Islet precursor cell (in vitro differentiated cells): ENCODE results near the gene ADAMTS8.
A peak's percentile ranks its signal among the peaks of the same experiment; 100 is the strongest.

Experiments used
- DNase-seq: peaks from one replicate; pipeline ENCODE4 v3.0.0-alpha.2; 2018

Gene ADAMTS8

DNA sequence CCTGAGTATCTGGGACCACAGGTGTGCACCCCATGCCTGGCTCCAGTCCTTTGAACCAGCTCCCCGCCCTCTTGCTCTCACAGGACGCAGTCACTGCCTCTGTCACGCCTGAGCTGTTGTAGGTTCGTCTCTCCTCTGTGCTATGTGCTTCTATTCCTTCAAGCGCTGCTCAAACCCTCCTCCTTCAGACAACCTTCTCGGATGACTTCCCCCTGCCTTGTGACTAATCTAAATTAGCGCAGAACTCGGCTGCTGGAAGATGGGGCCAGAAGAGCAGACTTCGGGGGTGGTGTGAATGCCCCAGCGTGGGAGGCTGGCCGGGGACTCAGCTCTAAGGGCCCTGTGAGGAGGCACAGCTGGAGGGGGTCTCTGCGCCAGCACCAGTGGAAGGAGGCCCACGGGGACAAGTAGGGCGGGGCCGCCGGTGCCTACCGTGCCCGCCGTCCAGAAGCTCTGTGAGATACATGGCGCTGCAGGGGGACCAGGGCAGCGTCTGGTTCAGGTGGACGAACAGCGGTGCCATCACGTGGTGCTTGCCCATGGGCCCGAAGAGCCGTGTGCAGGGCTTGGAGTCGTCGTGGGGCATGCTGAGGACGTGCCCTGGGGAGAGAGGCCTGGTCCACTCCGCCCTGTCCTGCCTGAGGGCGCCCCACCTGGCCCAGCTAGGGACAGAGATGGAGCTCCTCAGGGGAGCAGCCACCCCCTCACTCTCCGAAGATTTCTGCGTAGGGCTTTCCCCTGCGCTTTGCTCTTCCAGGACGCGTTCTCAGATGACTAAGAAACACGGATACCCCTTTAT, 12.5 kb downstream of the ADAMTS8 start:
- DNase-seq, result no peak

DNA sequence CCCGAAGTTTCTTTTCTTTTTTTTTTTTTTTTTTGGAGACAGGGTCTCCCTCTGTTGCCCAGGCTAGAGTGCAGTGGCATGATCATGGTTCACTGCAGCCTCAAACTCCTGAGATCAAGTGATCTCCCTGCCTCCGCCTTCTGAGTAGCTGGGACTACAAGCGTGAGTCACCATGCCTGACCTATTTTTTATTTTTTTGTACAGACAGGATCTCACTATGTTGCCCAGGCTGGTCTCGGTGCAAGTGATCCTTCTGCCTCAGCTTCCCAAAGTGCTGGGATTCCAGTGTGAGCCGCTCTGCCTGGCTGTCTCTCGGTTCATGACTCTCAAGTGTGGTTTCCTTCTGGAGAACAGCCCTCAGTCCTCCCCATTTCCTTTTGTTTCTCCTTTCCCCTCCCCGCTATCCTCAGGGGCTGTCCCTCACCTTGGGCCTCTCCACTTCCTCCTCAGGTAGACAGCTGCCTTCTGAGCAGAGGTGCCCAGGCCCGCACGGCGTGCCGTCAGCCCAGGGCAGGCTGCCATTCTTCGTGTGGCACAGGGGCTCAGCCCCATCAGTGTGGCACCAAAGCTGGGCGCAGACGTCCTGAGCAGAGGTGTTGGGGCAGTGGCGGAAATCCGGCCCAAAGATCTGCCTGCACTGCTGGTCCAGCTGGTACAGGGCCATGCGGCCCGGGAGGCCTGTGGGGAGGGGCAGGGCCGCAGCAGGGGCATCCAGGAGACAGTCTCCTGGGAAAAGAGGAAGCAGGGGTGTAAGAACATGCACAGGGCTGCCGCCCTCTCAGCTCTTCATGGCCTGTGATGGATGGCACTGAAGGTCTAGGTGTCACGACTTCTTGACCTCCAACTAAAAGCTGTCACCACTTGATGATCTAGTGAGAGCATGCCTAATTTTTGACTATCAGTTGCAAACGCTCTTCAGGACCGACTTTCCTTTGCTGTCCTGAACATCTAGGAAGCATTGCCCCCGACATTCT, 14.0 kb downstream of the ADAMTS8 start:
- DNase-seq, result no peak

- no peak for DNase-seq
These were observed 14.9 kb downstream of the ADAMTS8 start for GRCh38 chr11:130413405-130414106.

GRCh38 chr11:130411223-130411622, 17.2 kb downstream of the ADAMTS8 start:
- no peak for DNase-seq

- DNase-seq, result no peak
These were observed 18.6 kb downstream of the ADAMTS8 start for GRCh38 chr11:130409594-130410388.

- DNase-seq, result no peak
These were observed 19.5 kb downstream of the ADAMTS8 start for GRCh38 chr11:130408901-130409300.

DNA sequence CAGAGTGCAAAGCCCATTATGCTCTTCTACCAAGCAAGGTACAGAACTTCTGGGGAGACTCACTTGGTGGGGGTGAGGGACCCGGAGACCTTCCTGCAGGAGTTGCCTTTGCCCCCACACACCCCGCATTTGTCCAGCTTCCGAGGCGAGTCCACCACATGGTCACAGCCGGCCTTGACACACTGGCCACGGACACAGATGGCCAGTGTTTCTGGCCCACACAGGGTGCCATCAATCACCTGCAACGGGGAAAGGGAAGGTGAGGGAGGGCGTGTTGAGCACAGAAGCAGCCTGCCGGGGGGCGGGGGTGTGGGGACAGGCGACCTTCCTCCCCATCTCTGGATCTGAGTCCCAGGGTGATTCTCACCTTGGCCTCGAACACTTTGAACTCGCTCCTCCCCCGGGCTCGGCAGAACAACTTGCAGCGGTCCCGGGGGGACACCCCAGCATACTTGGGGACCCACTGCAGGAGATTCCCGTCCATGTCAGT, 20.0 kb downstream of the ADAMTS8 start:
- DNase-seq, result no peak

- DNase-seq, result peak; percentile 85
These were observed 20.4 kb downstream of the ADAMTS8 start for GRCh38 chr11:130407978-130408377.

- no peak for DNase-seq
These were observed 23.0 kb downstream of the ADAMTS8 start for GRCh38 chr11:130405428-130405827.

- no peak for DNase-seq
These were observed 23.7 kb downstream of the ADAMTS8 start for GRCh38 chr11:130404727-130405126.

DNA sequence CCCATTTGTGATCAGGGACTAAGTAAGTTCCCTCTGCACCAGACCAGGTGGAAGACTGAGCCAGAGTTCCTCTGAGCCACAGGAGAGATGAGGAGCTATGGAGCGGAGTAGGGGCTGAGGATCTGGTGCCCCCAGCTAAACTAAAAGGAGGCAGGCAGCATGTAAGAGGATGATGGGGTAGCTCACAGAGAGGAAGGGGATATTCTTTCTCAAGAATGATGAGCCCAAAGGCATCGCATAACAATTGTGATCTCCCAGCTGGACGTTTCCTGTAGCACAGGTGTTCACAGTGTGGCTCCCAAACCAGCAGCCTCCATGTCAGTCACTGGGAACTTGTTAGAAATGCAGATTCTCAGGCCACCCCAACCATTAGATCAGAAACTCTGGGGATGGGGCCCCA, 24.4 kb downstream of the ADAMTS8 start:
- DNase-seq, result no peak

DNA sequence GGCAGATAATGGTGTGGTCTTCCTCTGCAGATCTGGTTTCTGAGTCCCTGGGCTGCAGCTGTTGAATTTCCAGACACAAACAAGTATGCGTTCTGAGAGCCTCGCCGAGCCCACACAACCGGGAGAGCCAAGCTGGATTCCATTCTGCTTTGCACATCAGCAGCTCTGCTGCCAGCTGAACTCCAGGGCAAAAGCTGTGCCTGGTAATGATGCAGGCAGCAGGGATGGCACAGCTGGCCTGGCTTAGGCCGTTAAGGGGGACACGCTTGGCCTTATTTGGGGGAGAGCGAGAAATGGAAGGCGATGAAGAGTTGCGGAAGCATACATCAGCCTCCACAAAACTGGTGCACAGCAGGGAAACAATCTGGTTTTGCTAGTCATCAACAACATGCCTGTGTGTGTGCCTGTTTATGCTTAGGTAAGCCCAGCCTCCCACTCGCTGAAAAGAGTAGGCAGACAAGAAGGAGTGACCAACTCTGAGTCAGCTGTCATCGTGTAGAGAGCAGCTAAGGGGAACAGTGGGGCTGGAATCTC, 25.1 kb downstream of the ADAMTS8 start:
- peak; percentile 93 for DNase-seq

DNA sequence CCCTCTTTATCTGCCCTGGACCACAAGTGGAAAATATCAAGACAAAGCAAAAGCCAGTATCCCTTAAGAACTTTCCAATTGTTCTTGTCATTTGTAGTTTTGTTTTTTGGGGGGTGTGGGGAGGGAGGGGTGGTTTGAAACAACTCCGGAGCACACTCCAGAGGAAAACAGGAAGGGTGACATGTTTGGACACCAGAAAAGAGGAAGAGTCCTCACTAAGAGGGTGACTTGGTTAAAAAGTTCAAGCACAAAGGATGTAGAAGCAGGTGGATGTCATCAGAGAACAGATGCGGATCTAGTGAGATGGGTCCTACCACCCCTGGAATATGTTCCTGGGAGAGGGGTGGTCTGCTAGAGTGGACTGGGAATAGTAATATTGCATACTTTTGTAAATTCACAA, 25.8 kb downstream of the ADAMTS8 start:
- no peak for DNase-seq

- no peak for DNase-seq
These were observed 27.5 kb downstream of the ADAMTS8 start for GRCh38 chr11:130400781-130401483.

DNA sequence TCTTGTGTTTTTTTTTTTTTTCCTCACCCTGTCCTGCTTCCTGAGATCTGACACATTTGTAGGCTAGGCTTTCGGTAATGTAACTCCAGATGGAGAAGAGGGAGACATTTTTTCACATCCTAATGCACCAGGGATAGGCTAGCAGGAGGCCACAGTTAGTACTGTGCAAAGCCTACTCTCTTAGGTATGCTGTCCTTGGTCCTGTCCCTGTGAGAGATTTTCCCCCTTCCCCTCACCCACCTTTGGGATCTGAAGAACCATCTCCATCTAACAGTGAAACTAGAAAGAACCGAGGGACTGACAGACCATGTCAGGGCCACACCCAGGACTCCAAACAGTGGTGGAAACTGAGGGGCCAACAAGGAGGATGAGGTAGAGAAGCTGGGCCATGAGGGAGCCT, 29.2 kb downstream of the ADAMTS8 start:
- no peak for DNase-seq

DNA sequence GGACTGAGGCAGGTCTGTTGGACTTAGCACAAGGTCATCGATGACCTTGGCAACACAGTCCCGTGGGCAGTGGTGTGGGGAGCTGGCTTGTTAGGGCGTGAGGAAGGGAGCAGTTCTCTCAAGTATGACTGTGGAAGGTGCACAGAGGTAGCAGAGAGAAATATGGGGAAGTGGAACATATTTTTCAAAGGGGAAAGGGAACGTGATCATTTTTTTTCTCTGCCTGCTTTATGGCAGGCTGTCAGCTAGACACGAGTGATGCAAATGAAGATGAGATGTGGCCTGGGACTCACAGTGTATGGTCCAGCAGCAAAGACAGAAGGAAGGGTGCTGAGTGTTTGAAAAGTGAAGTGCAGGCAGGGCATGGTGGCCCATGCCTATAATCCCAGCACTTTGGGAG, 30.6 kb downstream of the ADAMTS8 start:
- DNase-seq, result no peak

GRCh38 chr11:130396965-130397364, 31.4 kb downstream of the ADAMTS8 start:
- DNase-seq, result no peak

GRCh38 chr11:130394615-130395014, 33.8 kb downstream of the ADAMTS8 start:
- no peak for DNase-seq

DNA sequence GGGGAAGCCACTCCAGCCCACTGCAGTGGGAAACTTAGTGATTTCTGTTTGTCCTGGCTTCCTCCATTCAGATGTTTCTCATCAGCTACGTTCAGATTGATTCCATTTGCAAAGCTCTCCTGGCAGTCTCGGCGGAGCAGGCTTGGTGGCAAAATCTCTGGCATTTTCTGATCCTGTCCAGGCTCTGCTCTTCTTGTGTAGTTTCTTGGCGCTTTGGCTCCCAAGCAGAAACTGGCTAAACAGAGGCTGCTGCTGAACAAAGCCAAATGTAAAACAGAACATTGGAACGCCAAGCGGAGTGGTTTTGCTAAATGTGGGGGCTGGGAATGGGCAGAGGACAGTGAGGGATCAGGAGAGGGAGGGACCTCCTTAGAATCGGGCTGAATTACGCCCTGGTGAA, 36.7 kb downstream of the ADAMTS8 start:
- DNase-seq, result no peak

- DNase-seq, result no peak
These were observed 38.2 kb downstream of the ADAMTS8 start for GRCh38 chr11:130390071-130390758.
